Liver (tissue), 9 donors: Measurements from ENCODE around the gene PRMT2. TPM values are rescaled to one million over a fixed set of nuclear protein-coding genes. Genes with fewer than 3 reads are reported as not detected.
A peak's percentile ranks its signal among the peaks of the same experiment; 100 is the strongest.

Source experiments
- DNase-seq: peaks from one replicate; pipeline ENCODE4 v3.0.0-alpha.2; 2017; ENCODE audit warnings: low spot score
- H3K27ac ChIP-seq, 2 donors: one replicate each; pipeline ENCODE4 v1.7.0; 2013; ENCODE audit warnings: inconsistent platforms in 2 of 2, low read length in 2 of 2, control low read depth in 1 of 2, low read depth in 1 of 2, mild to moderate bottlenecking in 1 of 2
- H3K27me3 ChIP-seq, 4 donors: one replicate each; pipeline versions ENCODE4 v1.6.1 to v1.7.0; 2013; ENCODE audit warnings: low read length in 3 of 4, inconsistent platforms in 1 of 4, mild to moderate bottlenecking in 1 of 4, moderate library complexity in 1 of 4; ENCODE audit not compliant: control insufficient read depth in 4 of 4, insufficient read depth in 4 of 4
- H3K36me3 ChIP-seq, 4 donors: one replicate each; pipeline versions ENCODE4 v1.6.1 to v1.7.0; 2013; ENCODE audit warnings: low read length in 3 of 4, mild to moderate bottlenecking in 3 of 4, low read depth in 1 of 4, moderate library complexity in 1 of 4; ENCODE audit not compliant: control insufficient read depth in 4 of 4, insufficient read depth in 3 of 4
- H3K4me1 ChIP-seq, 4 donors: one replicate each; pipeline versions ENCODE4 v1.6.1 to v1.7.0; 2013; ENCODE audit warnings: low read length in 3 of 4, mild to moderate bottlenecking in 3 of 4, moderate library complexity in 1 of 4; ENCODE audit not compliant: control insufficient read depth in 4 of 4, insufficient read depth in 4 of 4
- H3K4me3 ChIP-seq, 3 donors: one replicate each; pipeline versions ENCODE4 v1.6.1 to v1.7.0; 2013; ENCODE audit warnings: low read length in 3 of 3, control low read depth in 1 of 3, low read depth in 1 of 3, mild to moderate bottlenecking in 1 of 3
- H3K9ac ChIP-seq, 2 donors: one replicate each; pipeline ENCODE4 v1.7.0; 2013; ENCODE audit warnings: low read length in 2 of 2, mild to moderate bottlenecking in 2 of 2, moderate library complexity in 2 of 2, control low read depth in 1 of 2, low read depth in 1 of 2
- H3K9me3 ChIP-seq, 4 donors: one replicate each; pipeline versions ENCODE4 v1.6.1 to v1.7.0; 2013; ENCODE audit warnings: low read length in 3 of 4; ENCODE audit not compliant: control insufficient read depth in 4 of 4
- EGR1 ChIP-seq, 2 donors: IDR thresholded peaks; 2 replicates each; pipeline ENCODE4 v1.6.1; 2016 to 2018; ENCODE audit warnings: antibody characterized with exemption in 2 of 2, low read depth in 2 of 2
- FOXA1 ChIP-seq: IDR thresholded peaks from 2 replicates; pipeline ENCODE4 v1.6.1; 2016; ENCODE audit warnings: antibody characterized with exemption
- FOXA2 ChIP-seq: IDR thresholded peaks from 2 replicates; pipeline ENCODE4 v1.6.1; 2016; ENCODE audit warnings: antibody characterized with exemption
- GABPA ChIP-seq, 2 donors: IDR thresholded peaks in 1 of 2; conservative IDR thresholded peaks in 1 of 2; 2 replicates each; pipeline ENCODE4 v1.6.1; 2016; ENCODE audit warnings: antibody characterized with exemption in 2 of 2, mild to moderate bottlenecking in 1 of 2, moderate library complexity in 1 of 2
- HNF4A ChIP-seq, 2 donors: conservative IDR thresholded peaks; 2 replicates each; pipeline ENCODE4 v1.6.1; 2016; ENCODE audit warnings: antibody characterized with exemption in 2 of 2, mild to moderate bottlenecking in 2 of 2
- HNF4G ChIP-seq: IDR thresholded peaks from 2 replicates; pipeline ENCODE4 v1.6.1; 2016; ENCODE audit warnings: antibody characterized with exemption
- JUND ChIP-seq, 2 donors: IDR thresholded peaks; 2 replicates each; pipeline ENCODE4 v1.6.1; 2016; ENCODE audit warnings: antibody characterized with exemption in 2 of 2
- NR2F2 ChIP-seq: IDR thresholded peaks from 2 replicates; pipeline ENCODE4 v1.6.1; 2016; ENCODE audit warnings: antibody characterized with exemption
- RAD21 ChIP-seq, 2 donors: IDR thresholded peaks; 2 replicates each; pipeline ENCODE4 v1.6.1; 2016; ENCODE audit warnings: antibody characterized with exemption in 2 of 2, mild to moderate bottlenecking in 2 of 2
- REST ChIP-seq: IDR thresholded peaks from 2 replicates; pipeline ENCODE4 v1.6.1; 2016; ENCODE audit warnings: antibody characterized with exemption, mild to moderate bottlenecking
- RXRA ChIP-seq, 2 donors: IDR thresholded peaks; 2 replicates each; pipeline ENCODE4 v1.6.1; 2017 to 2018; ENCODE audit warnings: antibody characterized with exemption in 2 of 2, mild to moderate bottlenecking in 1 of 2
- TAF1 ChIP-seq: conservative IDR thresholded peaks from 2 replicates; pipeline ENCODE4 v1.6.1; 2016; ENCODE audit warnings: antibody characterized with exemption, mild to moderate bottlenecking
- WGBS: extraction: QIAGEN DNeasy Blood & Tissue Kit; methylation state at CpG from one replicate; pipeline ENCODE4 v1.1.7; 2013; 5-methylcytosine and 5-hydroxymethylcytosine counted together
- polyA plus RNA-seq, 2 donors: library from polyadenylated mRNA; stranded (reverse) in 1 of 2; unstranded in 1 of 2; fragments of 200-250 nt in 1 of 2; fragments of >200 nt in 1 of 2; fragmentation: Nextera tagmentation in 1 of 2; extraction: Ambion mirVana in 1 of 2; gene quantifications; one replicate each; pipeline versions ENCODE4 v1.2.1 to v1.2.3, GENCODE V29; 2013 to 2015
- total RNA-seq, 2 donors: library from RNA; depleted of rRNA; stranded (reverse); fragments of >200 nt; gene quantifications; one replicate each; pipeline ENCODE4 v1.2.3, GENCODE V29; 2014
- TF ChIP-seq, protein P1 (sequence below): IDR thresholded peaks from 2 replicates; pipeline ENCODE4 v1.6.1; 2016; ENCODE audit warnings: antibody characterized with exemption
- TF ChIP-seq, protein P2 (sequence below): fragments of 150-350 bp; IDR thresholded peaks from 2 replicates; pipeline ENCODE4 v1.5.1; 2017; ENCODE audit warnings: improper control_type of control experiment, low read depth, low read length; ENCODE audit not compliant: missing input control
- donor health status: healthy.
- donor health status: healthy.
- donor health status: healthy.
- donor health status: healthy.
- donor health status: healthy.

The PRMT2 gene
- total and polyA plus RNA-seq, 4 donors = 17.9 to 29.2 (median 23.2) TPM

GRCh38 chr21:46636550-46637285 is 1.2 kb downstream of the PRMT2 start:
- no peak for TF ChIP-seq RAD21 (IDR thresholded peaks at IDR 0.05)
- TF ChIP-seq RXRA (IDR thresholded peaks at IDR 0.05) = no peak
- TF ChIP-seq REST = no peak
- TF ChIP-seq GABPA (IDR thresholded peaks at IDR 0.05 in 1 of 2, conservative IDR thresholded peaks at IDR 0.05 in 1 of 2) = no peak
- TF ChIP-seq NR2F2 = no peak
- TF ChIP-seq EGR1 (IDR thresholded peaks at IDR 0.05; ENCODE audit: low read depth in 2 of 2) = no peak
- TF ChIP-seq, protein P1, sequence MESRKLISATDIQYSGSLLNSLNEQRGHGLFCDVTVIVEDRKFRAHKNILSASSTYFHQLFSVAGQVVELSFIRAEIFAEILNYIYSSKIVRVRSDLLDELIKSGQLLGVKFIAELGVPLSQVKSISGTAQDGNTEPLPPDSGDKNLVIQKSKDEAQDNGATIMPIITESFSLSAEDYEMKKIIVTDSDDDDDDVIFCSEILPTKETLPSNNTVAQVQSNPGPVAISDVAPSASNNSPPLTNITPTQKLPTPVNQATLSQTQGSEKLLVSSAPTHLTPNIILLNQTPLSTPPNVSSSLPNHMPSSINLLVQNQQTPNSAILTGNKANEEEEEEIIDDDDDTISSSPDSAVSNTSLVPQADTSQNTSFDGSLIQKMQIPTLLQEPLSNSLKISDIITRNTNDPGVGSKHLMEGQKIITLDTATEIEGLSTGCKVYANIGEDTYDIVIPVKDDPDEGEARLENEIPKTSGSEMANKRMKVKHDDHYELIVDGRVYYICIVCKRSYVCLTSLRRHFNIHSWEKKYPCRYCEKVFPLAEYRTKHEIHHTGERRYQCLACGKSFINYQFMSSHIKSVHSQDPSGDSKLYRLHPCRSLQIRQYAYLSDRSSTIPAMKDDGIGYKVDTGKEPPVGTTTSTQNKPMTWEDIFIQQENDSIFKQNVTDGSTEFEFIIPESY = no peak
- no peak for TF ChIP-seq FOXA1
- TF ChIP-seq FOXA2 = no peak
- TF ChIP-seq HNF4A (conservative IDR thresholded peaks at IDR 0.05) = no peak
- no peak for TF ChIP-seq HNF4G
- TF ChIP-seq TAF1 = no peak
- TF ChIP-seq JUND (IDR thresholded peaks at IDR 0.05) = no peak
- TF ChIP-seq, protein P2, sequence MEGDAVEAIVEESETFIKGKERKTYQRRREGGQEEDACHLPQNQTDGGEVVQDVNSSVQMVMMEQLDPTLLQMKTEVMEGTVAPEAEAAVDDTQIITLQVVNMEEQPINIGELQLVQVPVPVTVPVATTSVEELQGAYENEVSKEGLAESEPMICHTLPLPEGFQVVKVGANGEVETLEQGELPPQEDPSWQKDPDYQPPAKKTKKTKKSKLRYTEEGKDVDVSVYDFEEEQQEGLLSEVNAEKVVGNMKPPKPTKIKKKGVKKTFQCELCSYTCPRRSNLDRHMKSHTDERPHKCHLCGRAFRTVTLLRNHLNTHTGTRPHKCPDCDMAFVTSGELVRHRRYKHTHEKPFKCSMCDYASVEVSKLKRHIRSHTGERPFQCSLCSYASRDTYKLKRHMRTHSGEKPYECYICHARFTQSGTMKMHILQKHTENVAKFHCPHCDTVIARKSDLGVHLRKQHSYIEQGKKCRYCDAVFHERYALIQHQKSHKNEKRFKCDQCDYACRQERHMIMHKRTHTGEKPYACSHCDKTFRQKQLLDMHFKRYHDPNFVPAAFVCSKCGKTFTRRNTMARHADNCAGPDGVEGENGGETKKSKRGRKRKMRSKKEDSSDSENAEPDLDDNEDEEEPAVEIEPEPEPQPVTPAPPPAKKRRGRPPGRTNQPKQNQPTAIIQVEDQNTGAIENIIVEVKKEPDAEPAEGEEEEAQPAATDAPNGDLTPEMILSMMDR = no peak
- WGBS = 76% methylated on average over 7 of the region's 7 CpGs
- peaks cover 5 to 22% (median 10%) of the 10 kb centered on the region in 4 donors for H3K4me1 ChIP-seq
- H3K27ac ChIP-seq = no peak overlapping the region
- no peaks in the 10 kb centered on the region for H3K9me3 ChIP-seq
- peak overlapping the region in 1 of 2 donors; percentile 65 for H3K9ac ChIP-seq
- no peak for DNase-seq
- H3K36me3 ChIP-seq = peaks cover 0 to 6% (median under 1%) of the 10 kb centered on the region in 4 donors
- no peaks in the 10 kb centered on the region for H3K27me3 ChIP-seq
- H3K4me3 ChIP-seq = peak overlapping the region in 1 of 3 donors; percentile 76
